Kidney epithelial cell (primary cell): ENCODE data around the gene USP1. TPM values are rescaled to one million over a fixed set of nuclear protein-coding genes. Genes with fewer than 3 reads are reported as not detected.

Experiments
- DNase-seq: peaks from one replicate; pipeline ENCODE4 v3.0.0-alpha.2; 2010; ENCODE audit warnings: low read depth
- H3K27me3 ChIP-seq: 2 replicates; pipeline ENCODE4 v1.6.0; 2011; ENCODE audit warnings: low read length; ENCODE audit not compliant: control insufficient read depth, insufficient read depth
- H3K36me3 ChIP-seq: 2 replicates; pipeline ENCODE4 v1.5.1; 2011; ENCODE audit warnings: low read length; ENCODE audit not compliant: control insufficient read depth, insufficient read depth
- H3K4me3 ChIP-seq: 2 replicates; pipeline ENCODE4 v1.5.1; 2011; ENCODE audit warnings: low read depth, mild to moderate bottlenecking, control low read depth, low read length
- total RNA-seq: library from RNA; depleted of rRNA; stranded (reverse); fragments of >200 nt; gene quantifications from 2 replicates; pipeline ENCODE4 v1.2.3, GENCODE V29; 2015
- TF ChIP-seq, protein P1 (sequence below): IDR thresholded peaks from 2 replicates; pipeline ENCODE4 v1.5.1; 2011; ENCODE audit warnings: mild to moderate bottlenecking, moderate library complexity, low read length, control low read depth, inconsistent platforms; ENCODE audit not compliant: insufficient read depth, poor library complexity, severe bottlenecking

The USP1 gene
- total RNA-seq, 1 donor from 2014 or later, result 26.4 TPM

- no peaks in the 10 kb centered on the region for H3K36me3 ChIP-seq
- H3K27me3 ChIP-seq, result no peaks in the 10 kb centered on the region
- TF ChIP-seq, protein P1, sequence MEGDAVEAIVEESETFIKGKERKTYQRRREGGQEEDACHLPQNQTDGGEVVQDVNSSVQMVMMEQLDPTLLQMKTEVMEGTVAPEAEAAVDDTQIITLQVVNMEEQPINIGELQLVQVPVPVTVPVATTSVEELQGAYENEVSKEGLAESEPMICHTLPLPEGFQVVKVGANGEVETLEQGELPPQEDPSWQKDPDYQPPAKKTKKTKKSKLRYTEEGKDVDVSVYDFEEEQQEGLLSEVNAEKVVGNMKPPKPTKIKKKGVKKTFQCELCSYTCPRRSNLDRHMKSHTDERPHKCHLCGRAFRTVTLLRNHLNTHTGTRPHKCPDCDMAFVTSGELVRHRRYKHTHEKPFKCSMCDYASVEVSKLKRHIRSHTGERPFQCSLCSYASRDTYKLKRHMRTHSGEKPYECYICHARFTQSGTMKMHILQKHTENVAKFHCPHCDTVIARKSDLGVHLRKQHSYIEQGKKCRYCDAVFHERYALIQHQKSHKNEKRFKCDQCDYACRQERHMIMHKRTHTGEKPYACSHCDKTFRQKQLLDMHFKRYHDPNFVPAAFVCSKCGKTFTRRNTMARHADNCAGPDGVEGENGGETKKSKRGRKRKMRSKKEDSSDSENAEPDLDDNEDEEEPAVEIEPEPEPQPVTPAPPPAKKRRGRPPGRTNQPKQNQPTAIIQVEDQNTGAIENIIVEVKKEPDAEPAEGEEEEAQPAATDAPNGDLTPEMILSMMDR, result no peak
- no peak for DNase-seq
- no peak overlapping the region for H3K4me3 ChIP-seq
These were observed 13.5 kb downstream of the USP1 start for GRCh38 chr1:62450301-62450700.

DNA sequence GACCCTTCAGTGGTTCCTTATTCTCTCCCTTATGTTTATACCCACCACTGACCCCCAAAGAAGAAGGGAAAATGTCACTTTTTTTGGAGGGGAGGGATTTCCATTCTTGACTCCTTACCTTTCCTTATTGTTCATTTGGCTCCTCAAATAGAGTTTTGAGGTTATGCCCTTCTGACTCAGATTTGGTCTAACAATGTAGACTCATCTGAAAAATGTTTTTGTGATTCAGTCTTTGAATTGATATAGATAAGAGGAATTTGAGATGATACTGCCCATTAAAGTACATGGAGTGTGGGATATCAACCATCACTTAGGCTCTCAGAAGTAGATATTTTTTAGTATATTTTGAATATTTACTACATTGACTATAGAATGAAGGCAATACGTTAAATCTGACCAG lies 16.1 kb downstream of the USP1 start:
- Histone ChIP-seq H3K4me3 (no peak overlapping the region), H3K27me3 (no peaks in the 10 kb centered on the region), H3K36me3 (no peaks in the 10 kb centered on the region)
- TF ChIP-seq, protein P1, result no peak
- no peak for DNase-seq

- Histone ChIP-seq H3K36me3 (no peaks in the 10 kb centered on the region), H3K4me3 (no peak overlapping the region), H3K27me3 (no peaks in the 10 kb centered on the region)
- TF ChIP-seq, protein P1, result no peak
- no peak for DNase-seq
These were observed 21.1 kb downstream of the USP1 start for GRCh38 chr1:62457955-62458354.

GRCh38 chr1:62462370-62462769 lies 25.5 kb downstream of the USP1 start:
- H3K27me3 ChIP-seq, result no peaks in the 10 kb centered on the region
- no peak for DNase-seq
- H3K4me3 ChIP-seq, result no peak overlapping the region
- no peaks in the 10 kb centered on the region for H3K36me3 ChIP-seq
- TF ChIP-seq, protein P1, result no peak

DNA sequence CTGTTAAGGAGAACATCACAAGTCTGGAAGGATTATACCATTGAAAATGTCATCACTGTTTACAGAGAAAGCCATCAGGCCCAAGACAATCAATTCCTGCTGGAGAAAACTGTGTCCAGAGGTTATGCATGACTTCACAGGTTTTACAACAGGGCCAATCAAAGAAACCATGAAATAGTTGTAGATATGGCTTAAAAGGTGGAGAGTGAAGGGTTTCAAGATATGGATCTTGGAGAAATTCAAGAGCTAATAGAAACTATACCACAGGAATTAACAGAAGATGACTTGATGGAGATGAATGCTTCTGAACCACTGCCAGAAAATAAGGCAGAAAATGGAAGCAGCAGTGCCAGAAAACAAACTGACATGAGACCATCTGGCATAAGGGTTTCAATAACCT lies 30.2 kb downstream of the USP1 start:
- no peaks in the 10 kb centered on the region for H3K36me3 ChIP-seq
- TF ChIP-seq, protein P1, result no peak
- no peak for DNase-seq
- no peak overlapping the region for H3K4me3 ChIP-seq
- H3K27me3 ChIP-seq, result no peaks in the 10 kb centered on the region

GRCh38 chr1:62476525-62477219 lies 39.8 kb downstream of the USP1 start:
- Histone ChIP-seq H3K36me3 (no peaks in the 10 kb centered on the region), H3K27me3 (no peaks in the 10 kb centered on the region), H3K4me3 (no peak overlapping the region)
- DNase-seq, result no peak
- TF ChIP-seq, protein P1, result no peak
